IMR-90 (cell line): ENCODE data around the gene TMBIM6.

Source experiments
- CEBPB ChIP-seq: IDR thresholded peaks from 2 replicates; pipeline ENCODE4 v1.6.1; 2012; ENCODE audit warnings: low read depth, low read length, improper control_type of control experiment
- CTCF ChIP-seq: conservative IDR thresholded peaks from 2 replicates; pipeline ENCODE4 v1.5.1; 2012; ENCODE audit warnings: mild to moderate bottlenecking, low read depth, low read length, improper control_type of control experiment
- POLR2A ChIP-seq: IDR thresholded peaks from 2 replicates; pipeline ENCODE4 v1.6.1; 2012; ENCODE audit warnings: mild to moderate bottlenecking, low read depth, low read length
- RCOR1 ChIP-seq: IDR thresholded peaks from 2 replicates; pipeline ENCODE4 v1.6.1; 2012; ENCODE audit warnings: mild to moderate bottlenecking, low read length, improper control_type of control experiment; ENCODE audit not compliant: insufficient replicate concordance

- TF ChIP-seq POLR2A, result no peak
- TF ChIP-seq CEBPB, result no peak
- TF ChIP-seq RCOR1, result no peak
- TF ChIP-seq CTCF, result no peak
These were observed 65.5 kb downstream of the TMBIM6 start for GRCh38 chr12:49806877-49807276.
